HG03175 (cell line): ENCODE results near the gene CDKN2B-AS1.
"Not testable (repeated sequence)": the region's sequence is repeated elsewhere in the genome, so short reads cannot be mapped to it uniquely, and the experiment has no call there.

Source experiments
- ATAC-seq: cut with Tn5 transposase; IDR thresholded peaks from one replicate; pipeline ENCODE4 v1.9.1; 2021; ENCODE audit warnings: mild to moderate bottlenecking, moderate library complexity; ENCODE audit not compliant: unreplicated experiment

The CDKN2B-AS1 gene

DNA sequence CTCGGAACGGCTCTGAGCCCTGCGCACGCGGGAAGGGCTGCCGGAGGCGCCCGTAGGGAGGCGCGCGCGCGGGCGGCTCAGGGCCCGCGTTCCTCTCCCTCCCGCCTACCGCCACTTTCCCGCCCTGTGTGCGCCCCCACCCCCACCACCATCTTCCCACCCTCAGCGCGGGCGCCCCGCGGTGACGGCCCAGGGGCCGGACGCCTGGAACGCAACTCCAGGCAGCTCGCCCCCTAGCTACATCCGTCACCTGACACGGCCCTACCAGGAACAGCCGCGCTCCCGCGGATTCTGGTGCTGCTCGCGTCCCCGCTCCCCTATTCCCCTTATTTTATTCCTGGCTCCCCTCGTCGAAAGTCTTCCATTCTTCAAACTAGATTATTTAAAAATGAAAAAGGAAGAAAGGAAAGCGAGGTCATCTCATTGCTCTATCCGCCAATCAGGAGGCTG lies at the start of gene CDKN2B-AS1:
CDKN2B-AS1 (plus strand) TSS at position 236 of the 450 bp plus-strand sequence.
- ATAC-seq = peak; percentile 39

DNA sequence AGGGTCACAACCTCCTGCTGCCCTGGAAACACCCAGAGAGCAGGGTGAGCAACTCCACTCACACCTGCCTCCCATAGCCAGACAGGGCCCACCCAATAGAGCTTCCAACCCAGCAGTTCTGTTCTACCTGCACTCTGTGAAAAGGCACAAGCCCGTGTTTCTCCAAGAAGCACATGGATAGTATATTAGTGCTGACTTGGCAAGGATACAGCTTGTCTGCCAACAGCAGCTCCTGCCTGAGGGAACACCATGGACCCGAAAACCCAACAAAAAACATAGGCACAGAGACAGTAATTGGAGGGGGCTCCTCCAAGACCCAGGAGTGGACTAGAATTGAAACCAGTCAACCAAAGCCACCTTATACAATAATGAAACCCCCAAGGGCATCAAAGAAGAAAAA lies 49.0 kb upstream of the CDKN2B-AS1 start:
- ATAC-seq = no peak

DNA sequence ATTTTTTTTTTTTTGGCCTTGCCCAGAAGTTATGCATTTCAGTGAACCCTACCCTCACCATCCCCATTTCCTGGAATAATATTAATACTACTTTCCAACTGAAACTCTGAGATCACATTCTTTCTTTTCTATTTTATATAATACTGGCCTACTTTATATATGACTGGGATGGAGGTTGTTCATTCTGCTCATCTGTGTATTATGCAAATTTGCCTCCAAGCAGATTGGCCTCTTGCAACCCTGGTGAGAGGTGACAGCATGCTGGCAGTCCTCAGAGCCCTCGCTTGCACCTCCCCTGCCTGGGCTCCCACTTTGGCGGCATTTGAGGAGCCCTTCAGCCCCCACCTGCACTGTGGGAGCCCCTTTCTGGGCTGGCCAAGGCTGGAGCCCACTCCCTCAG lies 35.8 kb upstream of the CDKN2B-AS1 start:
- no peak for ATAC-seq

DNA sequence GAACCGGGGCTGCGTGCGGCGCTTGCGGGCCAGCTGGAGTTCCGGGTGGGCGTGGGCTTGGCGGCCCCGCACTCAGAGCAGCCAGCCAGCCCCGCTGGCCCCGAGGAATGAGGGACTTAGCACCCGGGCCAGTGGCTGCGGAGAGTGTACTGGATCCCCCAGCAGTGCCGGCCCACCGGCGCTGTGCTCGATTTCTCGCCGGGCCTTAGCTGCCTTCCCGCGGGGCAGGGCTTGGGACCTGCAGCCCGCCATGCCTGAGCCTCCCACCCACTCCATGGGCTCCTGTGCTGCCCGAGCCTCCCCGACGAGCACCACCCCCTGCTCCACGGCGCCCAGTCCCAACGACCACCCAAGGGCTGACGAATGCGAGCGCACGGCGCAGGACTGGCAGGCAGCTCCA lies 35.3 kb upstream of the CDKN2B-AS1 start:
- ATAC-seq = not testable (repeated sequence)

DNA sequence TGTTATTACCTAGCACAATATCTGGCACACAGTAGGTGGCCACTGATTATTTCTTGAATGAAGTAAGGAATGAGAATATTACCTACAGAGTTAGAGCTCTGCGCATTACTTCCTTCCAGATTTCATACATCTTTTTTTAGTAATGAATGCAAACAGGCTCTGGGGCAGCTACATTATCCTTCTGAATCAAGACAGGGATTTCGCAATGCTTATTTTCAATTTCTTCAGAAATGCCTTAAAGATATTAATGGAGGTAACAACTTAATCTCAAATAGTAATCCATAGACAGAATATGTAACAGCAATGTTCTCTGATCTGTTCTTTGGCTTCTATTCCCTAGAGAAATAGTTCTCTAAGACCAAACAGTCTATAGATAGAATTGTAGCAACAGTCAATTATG lies 33.0 kb upstream of the CDKN2B-AS1 start:
- no peak for ATAC-seq

DNA sequence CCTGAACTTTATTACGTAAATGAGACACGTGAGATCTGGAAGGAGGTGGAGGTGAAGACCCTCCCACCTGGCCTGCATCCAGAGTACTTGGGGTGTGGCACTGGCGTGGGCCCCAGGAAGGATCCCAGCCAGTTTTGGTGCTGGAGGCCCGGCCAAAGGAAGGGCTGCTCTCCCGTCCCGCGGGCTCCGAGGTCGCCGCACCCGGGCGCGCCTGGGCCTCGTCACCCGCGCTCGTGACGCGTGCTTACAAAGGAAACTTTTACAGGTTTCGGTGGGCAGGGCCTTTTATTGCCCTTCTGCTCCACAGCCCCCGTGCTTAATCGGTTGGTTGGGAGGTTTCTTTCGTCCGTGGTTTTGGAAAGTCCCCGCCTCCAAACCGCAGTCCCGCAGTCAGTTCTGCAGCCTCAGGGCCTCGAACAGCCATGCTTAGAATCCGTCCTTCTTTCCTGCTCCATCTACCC lies 29.6 kb upstream of the CDKN2B-AS1 start:
- peak; percentile 62 for ATAC-seq

DNA sequence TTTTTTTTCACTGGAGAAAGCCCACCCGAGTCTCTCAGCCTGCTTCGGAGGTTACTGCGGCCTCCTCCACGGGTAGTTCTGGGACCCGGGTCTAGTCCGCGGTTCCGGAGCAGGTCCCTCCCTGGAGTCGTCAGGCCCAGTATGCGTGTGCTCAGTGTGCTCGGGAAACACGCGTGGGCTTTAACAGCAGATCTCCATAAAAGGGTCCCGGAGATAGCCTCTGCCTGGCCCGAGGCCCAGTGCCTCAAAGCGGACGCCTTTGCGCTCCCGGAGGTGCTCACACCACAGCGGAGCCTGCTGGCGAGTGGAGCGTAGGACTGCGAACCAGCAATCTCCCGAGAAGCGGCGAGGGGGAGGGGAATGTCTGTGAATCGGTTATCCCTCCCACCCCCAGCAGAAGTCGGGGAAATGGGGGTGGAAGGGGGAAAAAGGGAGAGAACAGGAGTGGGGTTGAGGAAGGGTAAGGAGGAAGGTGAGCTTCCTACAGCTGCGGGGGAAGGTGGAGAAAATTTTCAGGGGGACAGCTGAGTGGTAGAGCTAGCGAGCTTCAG lies 29.1 kb upstream of the CDKN2B-AS1 start:
- ATAC-seq = peak; percentile 81

DNA sequence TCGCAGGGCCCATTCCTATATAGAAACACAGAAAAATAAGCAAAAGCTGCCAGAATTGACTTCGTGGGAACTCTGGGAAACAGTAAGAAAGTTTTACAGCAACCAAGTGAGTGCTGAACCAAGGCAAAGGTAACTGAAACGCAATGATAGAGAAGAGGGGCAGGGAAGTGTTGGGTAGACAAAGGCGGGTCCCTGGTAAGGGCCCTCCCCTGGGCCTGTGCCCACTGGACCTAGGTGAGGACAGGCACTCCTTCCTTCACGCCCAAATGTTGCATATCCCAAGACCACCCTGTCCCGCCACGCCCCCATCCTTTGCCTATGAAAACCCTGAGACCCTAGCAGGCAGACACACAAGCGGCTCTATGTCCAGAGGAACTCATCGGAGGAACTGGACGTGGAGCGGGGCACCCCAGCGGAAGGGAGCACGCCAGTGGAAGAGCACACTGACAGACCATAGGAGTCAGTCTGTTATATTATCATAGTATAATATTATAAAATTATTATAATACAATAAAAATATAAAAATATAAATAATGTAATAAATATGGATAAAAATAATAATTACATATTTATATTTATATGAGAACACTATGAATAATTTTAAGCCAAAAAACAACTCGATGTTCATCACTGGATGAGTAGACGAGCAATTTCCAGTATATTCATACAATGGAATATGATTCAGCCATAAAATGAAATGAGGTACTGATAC lies 28.3 kb upstream of the CDKN2B-AS1 start:
- ATAC-seq = no peak

DNA sequence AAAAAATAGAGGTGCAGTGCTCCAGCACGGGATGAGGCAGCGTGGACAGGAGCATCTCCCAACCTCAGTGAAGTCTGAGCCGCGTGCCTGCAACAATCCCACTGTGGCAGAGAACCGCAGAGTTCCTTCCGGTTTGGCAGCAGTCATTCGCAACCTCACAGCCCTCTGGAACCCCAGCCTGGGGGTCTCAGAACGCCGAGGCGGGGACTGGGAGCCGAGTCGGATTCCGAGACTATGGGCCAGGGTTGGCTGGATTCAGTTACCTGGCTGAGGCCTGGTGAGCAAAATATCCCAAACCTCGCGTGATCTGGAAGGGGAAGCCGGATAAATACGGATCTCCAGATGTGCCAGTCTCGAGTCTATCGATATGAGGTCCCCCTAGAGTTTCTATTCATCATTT lies 27.4 kb upstream of the CDKN2B-AS1 start:
- no peak for ATAC-seq

DNA sequence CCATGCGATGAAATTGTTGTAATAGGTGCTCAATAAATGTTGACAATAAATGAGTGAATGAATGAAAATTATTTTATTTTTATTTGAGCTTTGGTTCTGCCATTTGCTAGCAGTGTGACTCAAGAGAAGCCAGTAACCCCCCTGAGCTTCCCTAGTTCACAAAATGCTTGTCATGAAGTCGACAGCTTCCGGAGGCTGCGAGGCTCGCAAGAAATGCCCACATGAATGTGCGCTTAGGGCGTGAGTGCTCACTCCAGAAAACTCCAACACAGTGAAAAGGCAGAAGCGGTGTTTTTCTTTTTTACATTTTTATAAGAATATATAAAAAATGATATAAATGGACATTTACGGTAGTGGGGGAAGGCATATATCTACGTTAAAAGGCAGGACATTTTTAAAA lies 26.9 kb upstream of the CDKN2B-AS1 start:
- ATAC-seq = no peak

DNA sequence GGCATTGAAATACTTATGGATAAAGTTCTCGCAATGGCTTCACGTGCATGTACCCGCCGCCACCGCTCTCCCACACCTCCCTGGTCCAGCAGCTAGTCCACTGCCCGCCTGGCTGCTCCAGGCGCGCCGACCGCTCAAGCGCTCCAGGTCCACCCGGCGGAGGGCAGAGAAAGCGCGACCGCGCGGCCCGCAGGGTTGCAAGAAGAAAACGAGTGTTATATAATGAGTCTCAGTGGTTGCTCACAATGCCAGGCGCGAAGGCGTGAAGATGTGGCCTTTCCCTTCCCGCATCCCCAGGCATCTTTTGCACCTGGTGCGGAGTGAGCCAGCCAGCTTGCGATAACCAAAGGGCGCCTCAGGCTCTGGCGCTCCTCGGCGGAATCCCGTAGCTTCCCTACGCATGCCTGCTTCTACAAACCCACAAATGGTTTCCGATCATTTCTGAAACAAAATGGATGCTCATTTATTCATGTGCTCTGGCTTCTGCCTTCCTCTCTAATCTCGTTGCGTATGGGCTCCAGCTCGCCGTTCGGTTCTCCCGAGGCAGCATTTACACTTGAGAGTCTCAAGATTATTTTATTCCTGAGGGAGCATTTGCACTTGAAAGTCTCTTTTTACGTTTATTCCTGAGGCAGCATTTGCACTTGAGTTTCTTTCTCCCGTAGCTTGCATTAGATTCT lies 26.1 kb upstream of the CDKN2B-AS1 start:
- ATAC-seq = no peak

DNA sequence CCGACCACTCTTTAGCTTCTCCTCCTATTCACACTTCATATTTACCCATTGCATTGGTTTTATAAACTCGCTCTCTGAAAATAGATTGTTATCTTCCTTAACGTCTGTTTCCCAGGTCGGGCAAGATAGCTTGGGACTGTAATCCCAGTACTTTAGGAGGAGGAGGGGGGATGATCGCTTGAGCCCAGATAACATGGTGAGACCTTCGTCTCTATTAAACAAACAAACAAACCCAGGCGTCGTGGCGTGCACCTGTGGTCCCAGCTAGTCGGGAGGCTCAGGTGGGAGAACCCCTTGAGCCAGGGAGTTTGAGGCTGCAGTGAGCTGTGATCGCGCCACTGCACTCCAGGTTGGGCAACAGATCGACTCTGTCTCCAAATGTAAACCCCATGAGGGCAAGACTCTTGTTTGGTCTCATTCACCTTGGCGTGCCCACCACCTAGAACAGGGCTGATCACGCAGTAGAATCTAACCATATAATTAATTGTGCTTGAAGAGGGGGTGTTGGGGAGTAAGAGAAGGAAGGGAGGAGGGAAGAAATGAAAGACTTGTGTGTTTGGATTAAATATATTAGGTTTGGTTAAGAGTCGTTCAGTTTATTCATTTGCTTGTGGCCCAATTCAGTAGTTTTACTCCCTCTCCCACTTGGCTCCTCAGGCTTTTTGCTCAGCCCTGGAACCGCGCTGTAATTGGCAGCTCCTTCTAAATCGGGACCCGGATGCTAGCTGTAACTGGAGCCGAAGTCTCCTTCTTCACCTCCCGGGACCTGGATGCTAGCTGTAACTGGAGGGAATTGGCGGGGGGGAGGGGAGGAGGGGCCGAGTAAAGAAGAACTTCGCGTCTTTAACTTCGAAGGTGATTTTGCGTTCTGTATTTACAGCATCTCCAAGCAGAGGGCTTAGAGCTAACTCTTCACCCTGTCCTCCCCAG lies 25.3 kb upstream of the CDKN2B-AS1 start:
- ATAC-seq = no peak

DNA sequence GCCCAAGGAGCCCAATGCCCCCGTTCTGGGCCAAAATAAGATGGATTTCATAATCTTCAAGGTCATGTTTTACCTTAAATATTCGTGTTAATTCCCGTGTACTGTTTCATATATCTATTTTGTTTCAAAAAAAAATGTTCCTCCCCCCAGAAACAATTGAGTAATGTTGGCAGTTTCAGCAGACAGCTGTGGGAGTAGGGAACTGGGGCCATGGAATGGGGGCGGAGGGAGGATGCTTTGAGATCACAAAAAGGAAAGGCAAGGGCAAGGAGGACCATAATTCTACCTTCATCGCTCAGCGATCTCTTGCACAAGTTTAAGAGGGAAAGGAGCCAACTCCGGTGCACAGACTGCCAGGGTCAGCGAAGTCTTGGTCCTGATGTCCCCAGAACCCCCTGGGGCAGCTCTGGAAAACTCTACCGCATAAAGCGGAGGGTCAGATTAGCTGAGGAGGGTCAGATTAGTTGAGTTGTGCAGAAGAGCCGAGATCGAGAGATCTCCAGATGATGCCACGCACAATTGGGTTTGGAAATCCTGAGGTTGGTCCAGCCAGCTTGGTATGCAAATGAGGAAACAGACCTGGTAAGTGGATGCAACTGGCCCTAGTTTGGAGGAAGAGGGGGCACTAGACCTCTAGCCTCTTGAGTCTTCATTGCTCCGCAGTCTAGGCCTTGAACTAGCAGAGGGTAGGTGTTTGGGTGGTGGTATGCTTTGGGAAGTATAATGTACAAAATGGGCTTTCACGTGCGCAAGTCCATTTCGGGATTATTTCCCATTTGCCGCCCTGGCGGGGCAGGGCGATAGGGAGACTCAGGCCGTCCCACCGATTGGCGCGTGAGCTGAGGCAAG lies 24.4 kb upstream of the CDKN2B-AS1 start:
- no peak for ATAC-seq

DNA sequence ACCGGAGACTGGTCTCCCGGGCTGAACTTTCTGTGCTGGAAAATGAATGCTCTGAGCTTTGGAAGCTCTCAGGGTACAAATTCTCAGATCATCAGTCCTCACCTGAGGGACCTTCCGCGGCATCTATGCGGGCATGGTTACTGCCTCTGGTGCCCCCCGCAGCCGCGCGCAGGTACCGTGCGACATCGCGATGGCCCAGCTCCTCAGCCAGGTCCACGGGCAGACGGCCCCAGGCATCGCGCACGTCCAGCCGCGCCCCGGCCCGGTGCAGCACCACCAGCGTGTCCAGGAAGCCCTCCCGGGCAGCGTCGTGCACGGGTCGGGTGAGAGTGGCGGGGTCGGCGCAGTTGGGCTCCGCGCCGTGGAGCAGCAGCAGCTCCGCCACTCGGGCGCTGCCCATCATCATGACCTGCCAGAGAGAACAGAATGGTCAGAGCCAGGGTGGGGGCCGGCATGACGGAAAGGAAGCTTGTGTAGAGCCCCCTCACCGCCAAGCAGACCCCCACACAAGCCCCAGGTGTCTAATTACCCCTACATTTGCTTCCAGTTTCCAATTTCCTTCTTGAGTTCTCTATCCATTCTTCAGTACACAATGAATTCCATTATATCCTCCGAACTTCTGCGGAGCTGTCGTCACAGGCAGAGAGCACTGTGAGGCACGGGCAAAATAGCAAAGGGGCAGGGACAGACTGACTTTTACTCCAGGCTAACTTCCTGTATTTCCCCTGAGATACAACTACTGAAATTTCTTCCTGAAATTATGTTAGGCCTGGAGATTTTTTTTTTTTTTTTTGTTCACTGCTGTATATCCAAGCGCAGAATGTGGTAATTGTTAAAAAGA lies 23.6 kb upstream of the CDKN2B-AS1 start:
- no peak for ATAC-seq

DNA sequence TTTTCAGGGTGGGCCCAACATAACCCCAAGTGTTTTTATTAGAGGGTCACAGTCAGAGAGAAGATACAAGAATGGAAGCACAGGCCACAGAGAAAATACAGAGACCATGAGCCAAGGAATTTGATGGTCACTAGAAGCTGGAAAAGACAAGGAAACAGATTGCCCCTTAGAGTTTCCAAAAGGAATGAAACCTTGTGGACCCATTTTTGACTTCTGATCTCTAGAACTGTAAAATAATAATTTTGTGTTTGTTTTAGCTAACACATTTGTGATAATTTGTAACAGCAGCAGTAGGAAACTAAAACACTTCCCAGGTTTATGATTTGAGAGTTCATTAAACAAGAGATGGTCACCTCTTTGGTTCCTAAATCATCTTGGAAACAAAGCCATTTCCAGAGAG lies 22.2 kb upstream of the CDKN2B-AS1 start:
- ATAC-seq = no peak

DNA sequence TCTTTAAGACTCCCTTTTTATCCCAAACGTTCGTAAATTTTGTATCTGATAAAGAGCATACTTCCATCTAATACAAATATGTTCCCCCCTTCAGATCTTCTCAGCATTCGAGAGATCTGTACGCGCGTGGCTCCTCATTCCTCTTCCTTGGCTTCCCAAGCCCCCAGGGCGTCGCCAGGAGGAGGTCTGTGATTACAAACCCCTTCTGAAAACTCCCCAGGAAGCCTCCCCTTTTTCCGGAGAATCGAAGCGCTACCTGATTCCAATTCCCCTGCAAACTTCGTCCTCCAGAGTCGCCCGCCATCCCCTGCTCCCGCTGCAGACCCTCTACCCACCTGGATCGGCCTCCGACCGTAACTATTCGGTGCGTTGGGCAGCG lies 20.3 kb upstream of the CDKN2B-AS1 start:
- ATAC-seq = no peak

DNA sequence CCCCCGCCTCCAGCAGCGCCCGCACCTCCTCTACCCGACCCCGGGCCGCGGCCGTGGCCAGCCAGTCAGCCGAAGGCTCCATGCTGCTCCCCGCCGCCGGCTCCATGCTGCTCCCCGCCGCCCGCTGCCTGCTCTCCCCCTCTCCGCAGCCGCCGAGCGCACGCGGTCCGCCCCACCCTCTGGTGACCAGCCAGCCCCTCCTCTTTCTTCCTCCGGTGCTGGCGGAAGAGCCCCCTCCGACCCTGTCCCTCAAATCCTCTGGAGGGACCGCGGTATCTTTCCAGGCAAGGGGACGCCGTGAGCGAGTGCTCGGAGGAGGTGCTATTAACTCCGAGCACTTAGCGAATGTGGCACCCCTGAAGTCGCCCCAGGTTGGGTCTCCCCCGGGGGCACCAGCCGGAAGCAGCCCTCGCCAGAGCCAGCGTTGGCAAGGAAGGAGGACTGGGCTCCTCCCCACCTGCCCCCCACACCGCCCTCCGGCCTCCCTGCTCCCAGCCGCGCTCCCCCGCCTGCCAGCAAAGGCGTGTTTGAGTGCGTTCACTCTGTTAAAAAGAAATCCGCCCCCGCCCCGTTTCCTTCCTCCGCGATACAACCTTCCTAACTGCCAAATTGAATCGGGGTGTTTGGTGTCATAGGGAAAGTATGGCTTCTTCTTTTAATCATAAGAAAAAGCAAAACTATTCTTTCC lies 19.7 kb upstream of the CDKN2B-AS1 start:
- ATAC-seq = peak; percentile 51

DNA sequence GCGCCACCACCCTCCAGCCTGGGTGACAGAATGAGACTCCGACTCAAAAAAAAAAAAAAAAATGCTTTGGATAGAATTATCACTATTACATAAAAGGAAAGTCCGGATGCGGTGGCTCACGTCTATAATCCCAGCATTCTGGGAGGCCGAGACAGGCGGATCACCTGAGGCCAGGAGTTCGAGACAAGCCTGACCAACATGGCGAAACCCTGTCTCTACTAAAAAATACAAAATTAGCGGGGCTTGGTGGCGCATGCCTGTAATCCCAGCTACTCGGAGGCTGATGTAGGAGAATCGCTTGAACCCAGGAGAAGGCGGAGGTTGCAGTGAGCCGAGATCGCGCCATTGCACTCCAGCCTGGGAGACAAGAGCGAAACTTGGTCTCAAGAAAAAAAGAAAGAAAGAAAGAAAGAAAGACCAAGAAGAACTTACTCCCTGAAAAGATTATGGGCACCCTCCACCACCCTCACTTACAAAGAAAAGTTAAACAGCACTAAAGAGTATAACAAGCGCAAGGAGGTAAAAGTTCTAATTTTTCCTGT lies 18.2 kb upstream of the CDKN2B-AS1 start:
- no peak for ATAC-seq
